GM12874 (cell line): Measurements from ENCODE around the gene SPTY2D1.

Experiments used
- CTCF ChIP-seq: IDR thresholded peaks from 2 replicates; pipeline ENCODE4 v1.5.1; 2011; ENCODE audit warnings: low read depth, mild to moderate bottlenecking, control low read depth, low read length, moderate library complexity; ENCODE audit not compliant: insufficient read depth

Gene SPTY2D1

GRCh38 chr11:18611196-18611595 lies 22.9 kb downstream of the SPTY2D1 start:
- no peak for TF ChIP-seq CTCF

- no peak for TF ChIP-seq CTCF
Observed at GRCh38 chr11:18608376-18608775, 25.8 kb downstream of the SPTY2D1 start.

- no peak for TF ChIP-seq CTCF
Observed at GRCh38 chr11:18600915-18601569, 33.1 kb downstream of the SPTY2D1 start.

GRCh38 chr11:18599739-18600230 lies 34.4 kb downstream of the SPTY2D1 start, which contains the start of gene MISFA:
TSS of gene MISFA (plus strand) at chr11:18599789. CDS start at chr11:18599929, 140 bp downstream.
- TF ChIP-seq CTCF: no peak

- no peak for TF ChIP-seq CTCF
Observed at GRCh38 chr11:18594999-18595749, 39.0 kb downstream of the SPTY2D1 start.

GRCh38 chr11:18590571-18590970 lies 43.6 kb downstream of the SPTY2D1 start:
- no peak for TF ChIP-seq CTCF
